Measurements from ENCODE around the gene FARP2.
A peak's percentile ranks its signal among the peaks of the same experiment; 100 is the strongest.

The FARP2 gene

GRCh38 chr2:241378816-241379215 is 22.7 kb downstream of the FARP2 start:
- no peak for TF ChIP-seq CTCF (IDR thresholded peaks at IDR 0.05)

GRCh38 chr2:241379481-241380480 is 23.7 kb downstream of the FARP2 start:
- no peak for TF ChIP-seq CTCF (IDR thresholded peaks at IDR 0.05)

GRCh38 chr2:241381872-241382271 is 25.8 kb downstream of the FARP2 start:
- no peak for TF ChIP-seq CTCF (IDR thresholded peaks at IDR 0.05)

GRCh38 chr2:241386519-241386918 is 30.4 kb downstream of the FARP2 start:
- TF ChIP-seq CTCF (IDR thresholded peaks at IDR 0.05): no peak

- TF ChIP-seq CTCF (IDR thresholded peaks at IDR 0.05): no peak
Measured at GRCh38 chr2:241389697-241390096, 33.6 kb downstream of the FARP2 start.

- TF ChIP-seq CTCF (IDR thresholded peaks at IDR 0.05): no peak
Measured at GRCh38 chr2:241390301-241391206, 34.5 kb downstream of the FARP2 start.

GRCh38 chr2:241391892-241392665 is 36.0 kb downstream of the FARP2 start:
- TF ChIP-seq CTCF (IDR thresholded peaks at IDR 0.05): peak; percentile 28; the same call in 1 of the 2 replicates
